H1 (cell line): ENCODE results near the gene GEN1. TPM values are rescaled to one million over a fixed set of nuclear protein-coding genes. Genes with fewer than 3 reads are reported as not detected.

Experiments
- CTCF ChIA-PET: fragments of 300-600 bp; sonication (Branson Sonifier 250); formaldehyde crosslinking; loops from one replicate; lab custom pipeline; 2021; ENCODE audit not compliant: partially characterized antibody; lab: Charles Lee
- POLR2A ChIA-PET: fragments of 300-600 bp; sonication (Branson Sonifier 250); formaldehyde crosslinking; loops from one replicate; lab custom pipeline; 2021; ENCODE audit warnings: inconsistent platforms; ENCODE audit not compliant: partially characterized antibody; lab: Charles Lee
- DNase-seq, 2 experiments: peaks; one replicate each; pipeline versions ENCODE4 v3.0.0 to v3.0.0-alpha.2; 2010 to 2022; ENCODE audit warnings: low spot score in 2 of 2, low read depth in 1 of 2, mixed read lengths in 1 of 2
- FAIRE-seq: peaks from 2 replicates; lab custom pipeline; 2011; peaks lifted over from hg19 to GRCh38; lab: Jason Lieb, UNC
- H2AFZ ChIP-seq: 2 replicates; pipeline ENCODE4 v1.8.1; 2012; ENCODE audit warnings: low read length, inconsistent platforms
- H2AK5ac ChIP-seq: 2 replicates; pipeline ENCODE4 v1.6.1; 2013; ENCODE audit warnings: low read depth, low read length
- H2BK120ac ChIP-seq: replicated peaks from 2 replicates; pipeline ENCODE3; 2013; ENCODE audit warnings: low read depth, low read length, inconsistent platforms
- H2BK12ac ChIP-seq: 2 replicates; pipeline ENCODE4 v1.6.1; 2013; ENCODE audit warnings: low read depth, low read length
- H2BK15ac ChIP-seq: 2 replicates; pipeline ENCODE4 v1.6.1; 2013; ENCODE audit warnings: low read length
- H2BK20ac ChIP-seq: 2 replicates; pipeline ENCODE4 v1.6.1; 2013; ENCODE audit warnings: low read length
- H2BK5ac ChIP-seq: 2 replicates; pipeline ENCODE4 v1.6.1; 2013; ENCODE audit warnings: low read depth, low read length
- H3K14ac ChIP-seq: 2 replicates; pipeline ENCODE4 v1.6.1; 2013; ENCODE audit warnings: inconsistent platforms; ENCODE audit not compliant: insufficient read length
- H3K18ac ChIP-seq: 2 replicates; pipeline ENCODE4 v1.6.1; 2013; ENCODE audit warnings: low read length; ENCODE audit errors: extremely low read depth
- H3K23ac ChIP-seq: 2 replicates; pipeline ENCODE4 v1.6.1; 2013; ENCODE audit warnings: inconsistent platforms; ENCODE audit not compliant: insufficient read length
- H3K23me2 ChIP-seq: 2 replicates; pipeline ENCODE4 v1.6.1; 2013; ENCODE audit warnings: low read depth, low read length
- H3K27ac ChIP-seq: 2 replicates; pipeline ENCODE4 v1.6.1; 2011; ENCODE audit warnings: low read depth, low read length, inconsistent platforms
- H3K27me3 ChIP-seq, 4 experiments: replicated peaks in 1 of 4; 1 replicate in 1 of 4; 2 replicates in 3 of 4; pipeline versions ENCODE4 v1.6.1 to v1.8.1; 2011 to 2013; ENCODE audit warnings: low read length in 3 of 4, mild to moderate bottlenecking in 3 of 4, inconsistent platforms in 2 of 4, mixed read lengths in 2 of 4, moderate library complexity in 1 of 4; ENCODE audit not compliant: control insufficient read depth in 3 of 4, insufficient read depth in 3 of 4; ENCODE audit errors: extremely low read depth in 1 of 4
- H3K36me3 ChIP-seq, 4 experiments: 2 replicates each; pipeline versions ENCODE4 v1.6.1 to v1.8.1; 2011 to 2013; ENCODE audit warnings: mild to moderate bottlenecking in 4 of 4, low read length in 3 of 4, moderate library complexity in 2 of 4, control low read depth in 1 of 4, inconsistent platforms in 1 of 4; ENCODE audit not compliant: insufficient read depth in 4 of 4, control insufficient read depth in 2 of 4
- H3K4ac ChIP-seq: replicated peaks from 2 replicates; pipeline ENCODE3; 2013; ENCODE audit warnings: low read length, low read depth, mixed read lengths, inconsistent platforms; ENCODE audit not compliant: insufficient read length
- H3K4me1 ChIP-seq, 4 experiments: replicated peaks in 1 of 4; 1 replicate in 1 of 4; 2 replicates in 3 of 4; pipeline versions ENCODE4 v1.6.1 to v1.8.1; 2011 to 2013; ENCODE audit warnings: low read length in 3 of 4, inconsistent platforms in 2 of 4, mixed read lengths in 1 of 4; ENCODE audit not compliant: insufficient read depth in 4 of 4, control insufficient read depth in 3 of 4
- H3K4me2 ChIP-seq, 2 experiments: 2 replicates each; pipeline versions ENCODE4 v1.6.1 to v1.8.1; 2011 to 2013; ENCODE audit warnings: low read depth in 2 of 2, low read length in 2 of 2, control low read depth in 1 of 2, inconsistent platforms in 1 of 2, mild to moderate bottlenecking in 1 of 2; ENCODE audit not compliant: insufficient read depth in 1 of 2
- H3K4me3 ChIP-seq, 4 experiments: fragments of 200-600, 300-600 bp in 1 of 4; sonication (generic), shearing (Covaris generic), sonication (Bioruptor Twin) in 1 of 4; 2 replicates each; pipeline versions ENCODE4 v1.5.1 to v1.8.1; 2011 to 2016; ENCODE audit warnings: low read length in 4 of 4, low read depth in 3 of 4, control low read depth in 2 of 4, inconsistent platforms in 2 of 4, mild to moderate bottlenecking in 2 of 4, mixed read lengths in 1 of 4, moderate library complexity in 1 of 4; ENCODE audit not compliant: insufficient read depth in 2 of 4; ENCODE audit errors: extremely low read depth in 1 of 4
- H3K56ac ChIP-seq: replicated peaks from 2 replicates; pipeline ENCODE3; 2013; ENCODE audit warnings: low read depth, mild to moderate bottlenecking, mixed read lengths, low read length, inconsistent platforms; ENCODE audit not compliant: insufficient read length
- H3K79me1 ChIP-seq: 2 replicates; pipeline ENCODE4 v1.6.1; 2013; ENCODE audit warnings: low read depth, low read length, control low read depth
- H3K79me2 ChIP-seq, 2 experiments: 2 replicates each; pipeline versions ENCODE4 v1.6.1 to v1.8.1; 2012 to 2013; ENCODE audit warnings: low read length in 2 of 2, mild to moderate bottlenecking in 2 of 2, inconsistent platforms in 1 of 2; ENCODE audit not compliant: insufficient read depth in 2 of 2, control insufficient read depth in 1 of 2
- H3K9ac ChIP-seq, 4 experiments: replicated peaks in 1 of 4; 1 replicate in 1 of 4; 2 replicates in 3 of 4; pipeline versions ENCODE4 v1.6.1 to v1.8.1; 2011 to 2013; ENCODE audit warnings: low read depth in 3 of 4, low read length in 3 of 4, control low read depth in 2 of 4, mild to moderate bottlenecking in 2 of 4, moderate library complexity in 2 of 4, inconsistent platforms in 1 of 4; ENCODE audit errors: extremely low read depth in 1 of 4
- H3K9me3 ChIP-seq, 2 experiments: 2 replicates each; pipeline versions ENCODE4 v1.6.1 to v1.8.1; 2012 to 2013; ENCODE audit warnings: mild to moderate bottlenecking in 2 of 2, moderate library complexity in 2 of 2, control low read depth in 1 of 2, inconsistent platforms in 1 of 2, low read depth in 1 of 2, low read length in 1 of 2, mixed read lengths in 1 of 2; ENCODE audit not compliant: insufficient read depth in 2 of 2
- H4K20me1 ChIP-seq, 2 experiments: replicated peaks in 1 of 2; 2 replicates each; pipeline versions ENCODE3 to v1.8.1; 2011 to 2013; ENCODE audit warnings: inconsistent platforms in 2 of 2, low read length in 2 of 2, mild to moderate bottlenecking in 1 of 2; ENCODE audit not compliant: insufficient read depth in 2 of 2, control insufficient read depth in 1 of 2
- H4K5ac ChIP-seq: 2 replicates; pipeline ENCODE4 v1.6.1; 2013; ENCODE audit warnings: low read length, low read depth, mixed read lengths, inconsistent platforms; ENCODE audit not compliant: insufficient read length
- H4K8ac ChIP-seq: 2 replicates; pipeline ENCODE4 v1.8.0; 2013; ENCODE audit warnings: mild to moderate bottlenecking, moderate library complexity, low read length, inconsistent platforms; ENCODE audit not compliant: insufficient read depth; ENCODE audit errors: extremely low read depth
- H4K91ac ChIP-seq: replicated peaks from 2 replicates; pipeline ENCODE3; 2013; ENCODE audit warnings: low read length, mixed read lengths, inconsistent platforms; ENCODE audit not compliant: insufficient read length
- ASH2L ChIP-seq: fragments of 200-600, 300-600 bp; sonication (generic); IDR thresholded peaks from one replicate; pipeline ENCODE4 v1.7.1; 2017; ENCODE audit warnings: low read length
- CBX5 ChIP-seq: fragments of 300-800, 300-1000 bp; sonication (generic); IDR thresholded peaks from 2 replicates; pipeline ENCODE4 v1.7.1; 2016; ENCODE audit warnings: antibody characterized with exemption, low read length, low read depth
- CBX8 ChIP-seq: fragments of 300-800, 300-1000 bp; sonication (generic); IDR thresholded peaks from 2 replicates; pipeline ENCODE4 v1.7.1; 2016; ENCODE audit warnings: low read depth, low read length, borderline replicate concordance
- CHD1 ChIP-seq: IDR thresholded peaks from 2 replicates; pipeline ENCODE4 v1.6.1; 2012; ENCODE audit warnings: low read depth, low read length, improper control_type of control experiment
- GTF2F1 ChIP-seq: IDR thresholded peaks from 2 replicates; pipeline ENCODE4 v1.6.1; 2012; ENCODE audit warnings: low read depth, low read length, improper control_type of control experiment, borderline replicate concordance
- KDM4A ChIP-seq: IDR thresholded peaks from one replicate; pipeline ENCODE4 v1.7.1; 2012; ENCODE audit warnings: low read depth, mild to moderate bottlenecking, moderate library complexity, low read length, inconsistent platforms; ENCODE audit not compliant: severe bottlenecking
- POU5F1 ChIP-seq: IDR thresholded peaks from 2 replicates; pipeline ENCODE4 v1.6.1; 2011; ENCODE audit warnings: low read depth, mild to moderate bottlenecking, low read length, moderate library complexity
- SP4 ChIP-seq: IDR thresholded peaks from 2 replicates; pipeline ENCODE4 v1.6.1; 2012; ENCODE audit warnings: low read length, inconsistent platforms
- SRF ChIP-seq: IDR thresholded peaks from 2 replicates; pipeline ENCODE4 v1.6.1; 2011; ENCODE audit warnings: mild to moderate bottlenecking, low read depth, low read length, moderate library complexity
- WGBS, 2 experiments: shearing (Covaris generic) in 1 of 2; methylation state at CpG; one replicate each; pipeline versions ENCODE4 v1.1.6 to v1.1.7; 2013 to 2015; ENCODE audit warnings: low lambda C conversion rate in 2 of 2, mixed read lengths in 2 of 2, inconsistent platforms in 1 of 2, low coverage in 1 of 2, missing lambda C conversion rate in 1 of 2; ENCODE audit not compliant: insufficient replicate concordance in 2 of 2, insufficient coverage in 1 of 2, insufficient read length in 1 of 2; ENCODE audit errors: extremely low coverage in 1 of 2, missing lambda C conversion rate in 1 of 2; 5-methylcytosine and 5-hydroxymethylcytosine counted together
- polyA plus RNA-seq, 7 experiments: library from polyadenylated mRNA; depleted of rRNA in 3 of 7; stranded (reverse) in 5 of 7; unstranded in 2 of 7; fragments of >200 nt in 5 of 7; fragments of 200-250 nt in 2 of 7; gene quantifications; 1 replicate in 5 of 7; 2 replicates in 1 of 7; 4 replicates in 1 of 7; pipeline versions ENCODE4 v1.2.1 to v1.2.3, GENCODE V29; 2011 to 2013; ENCODE audit warnings: missing spikeins in 2 of 7, mixed read lengths in 2 of 7
- total RNA-seq: library from RNA; stranded (reverse); fragmentation: NEBNext Ultra II Directional; extraction: Animal tissue kit (Norgen Biotek cat#: 25700); gene quantifications from 2 replicates; pipeline ENCODE4 v1.2.1, GENCODE V29; 2021
- TF ChIP-seq, protein P1 (sequence below): IDR thresholded peaks from 2 replicates; pipeline ENCODE4 v1.6.1; 2012; ENCODE audit warnings: inconsistent platforms

GEN1 gene
- total and polyA plus RNA-seq, 2 of the 8 experiments (the other 6 are each of a cell fraction or from before 2014, with no cell fraction given): 6.9 to 19.2 TPM

- Histone ChIP-seq H3K23me2 (no peaks in the 10 kb centered on the region), H3K9me3 (no peaks in the 10 kb centered on the region), H4K91ac (no peak overlapping the region), H3K18ac (no peak overlapping the region), H3K4ac (no peak overlapping the region), H3K27ac (no peak overlapping the region), H4K5ac (no peak overlapping the region), H3K4me2 (no peak overlapping the region), H3K9ac (no peak overlapping the region), H2BK20ac (no peak overlapping the region), H3K79me1 (no peaks in the 10 kb centered on the region), H3K14ac (no peak overlapping the region), H4K20me1 (no peaks in the 10 kb centered on the region), H3K36me3 (no peaks in the 10 kb centered on the region), H4K8ac (no peak overlapping the region), H3K79me2 (no peaks in the 10 kb centered on the region), H3K23ac (no peak overlapping the region), H3K56ac (no peak overlapping the region), H2AFZ (no peak overlapping the region), H2BK5ac (no peak overlapping the region), H3K4me1 (peaks cover 0 to 3% (median 0%) of the 10 kb centered on the region in 4 experiments; a peak in 1 of 7 replicates), H3K4me3 (no peak overlapping the region), H2AK5ac (no peak overlapping the region), H2BK120ac (no peak overlapping the region), H3K27me3 (no peaks in the 10 kb centered on the region), H2BK12ac (no peak overlapping the region), H2BK15ac (no peak overlapping the region)
- CTCF ChIA-PET: interaction anchor here (1.5 kb wide), 1 partner anchor 10 kb away, joined by 5 read pairs; no protein-coding TSS in a partner anchor
- TF ChIP-seq, protein P1, sequence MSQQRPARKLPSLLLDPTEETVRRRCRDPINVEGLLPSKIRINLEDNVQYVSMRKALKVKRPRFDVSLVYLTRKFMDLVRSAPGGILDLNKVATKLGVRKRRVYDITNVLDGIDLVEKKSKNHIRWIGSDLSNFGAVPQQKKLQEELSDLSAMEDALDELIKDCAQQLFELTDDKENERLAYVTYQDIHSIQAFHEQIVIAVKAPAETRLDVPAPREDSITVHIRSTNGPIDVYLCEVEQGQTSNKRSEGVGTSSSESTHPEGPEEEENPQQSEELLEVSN: no peak
- no peak for TF ChIP-seq KDM4A
- TF ChIP-seq POU5F1: no peak
- TF ChIP-seq CBX8: no peak
- no peak for TF ChIP-seq ASH2L
- no peak for TF ChIP-seq CHD1
- no peak for TF ChIP-seq GTF2F1
- TF ChIP-seq SP4: no peak
- no peak for TF ChIP-seq CBX5
- TF ChIP-seq SRF: no peak
- POLR2A ChIA-PET: no interaction called here
- 78% methylated on average over 4 of the region's 4 CpGs; no CpG with 5 or more reads in 1 of the 2 experiments for WGBS, 2 experiments
- DNase-seq: no peak
- FAIRE-seq: no peak
These were observed 34.8 kb downstream of the GEN1 start for GRCh38 chr2:17788773-17789172.
